Transverse colon (tissue), 4 donors: ENCODE measurements around the gene SLC17A5. TPM values are rescaled to one million over a fixed set of nuclear protein-coding genes. Genes with fewer than 3 reads are reported as not detected.

Experiments
- DNase-seq: peaks from one replicate; pipeline ENCODE4 v3.0.0-alpha.2; 2019
- H3K27ac ChIP-seq, 4 donors: fragments of 200-600 bp; sonication (generic); 2 replicates each; pipeline ENCODE4 v1.5.1; 2016 to 2018; ENCODE audit warnings: inconsistent platforms in 4 of 4
- H3K27me3 ChIP-seq: fragments of 200-600 bp; sonication (generic); 2 replicates; pipeline ENCODE4 v1.5.1; 2017; ENCODE audit warnings: inconsistent platforms
- H3K36me3 ChIP-seq, 4 donors: fragments of 200-600 bp; sonication (generic); 2 replicates each; pipeline ENCODE4 v1.5.1; 2017 to 2019; ENCODE audit warnings: inconsistent platforms in 4 of 4
- H3K4me1 ChIP-seq, 4 donors: fragments of 200-600 bp; sonication (generic); 2 replicates each; pipeline ENCODE4 v1.5.1; 2017 to 2020; ENCODE audit warnings: inconsistent platforms in 4 of 4
- H3K4me3 ChIP-seq, 4 donors: fragments of 200-600 bp; sonication (generic); 1 replicate in 1 of 4; 2 replicates in 3 of 4; pipeline versions ENCODE4 v1.5.1 to v1.6.1; 2017 to 2019; ENCODE audit warnings: inconsistent platforms in 4 of 4
- H3K9me3 ChIP-seq, 2 donors: fragments of 200-600 bp; sonication (generic); 2 replicates each; pipeline ENCODE4 v1.5.1; 2017 to 2019; ENCODE audit warnings: inconsistent platforms in 2 of 2
- EP300 ChIP-seq: sonication (generic); formaldehyde crosslinking; IDR thresholded peaks from one replicate; pipeline ENCODE4 v1.6.1; 2017; ENCODE audit warnings: antibody characterized with exemption, low read depth
- POLR2A ChIP-seq: fragments of 450-650 bp; IDR thresholded peaks from one replicate; pipeline ENCODE4 v1.6.1; 2016; ENCODE audit warnings: antibody characterized with exemption, mild to moderate bottlenecking, moderate library complexity
- POLR2AphosphoS5 ChIP-seq, 3 donors: sonication (generic); formaldehyde crosslinking; IDR thresholded peaks; one replicate each; pipeline ENCODE4 v1.6.1; 2016; ENCODE audit warnings: antibody characterized with exemption in 3 of 3
- WGBS, 2 donors: methylation state at CpG; one replicate each; pipeline ENCODE4 v1.1.5; 2018; ENCODE audit warnings: low coverage in 1 of 2; 5-methylcytosine and 5-hydroxymethylcytosine counted together
- in situ Hi-C, 4 donors: fragments of 200-750 bp; cut with MboI; loops; one replicate each; pipeline versions ENCODE4 v1.15.0 to v1.15.1; 2017; ENCODE audit warnings: low sequenced_read_pairs in 3 of 4, low pct_ligation_motif_present in 1 of 4, low pct_unique_long_range_greater_than_20kb in 1 of 4
- intact Hi-C: fragments of 100-400 bp; cut with DNase I; formaldehyde crosslinking; loops from one replicate; pipeline ENCODE4 v1.15.1; 2023; ENCODE audit warnings: low total_unique reads
- total RNA-seq, 4 donors: library from RNA; depleted of rRNA; stranded (reverse); fragments of >200 nt; gene quantifications; one replicate each; pipeline ENCODE4 v1.1.0, GENCODE V29; 2016
- TF ChIP-seq, protein P1 (sequence below), 5 experiments: fragments of 200-600 bp in 3 of 5; fragments of 450-650 bp in 2 of 5; sonication (generic) in 3 of 5; IDR thresholded peaks; 1 replicate in 2 of 5; 2 replicates in 3 of 5; pipeline ENCODE4 v1.5.1; 2016 to 2017; ENCODE audit warnings: antibody characterized with exemption in 5 of 5, inconsistent platforms in 3 of 5, mild to moderate bottlenecking in 2 of 5, moderate library complexity in 1 of 5

Gene SLC17A5
- total RNA-seq, 4 donors from 2014 or later = 13.7 to 57.3 (median 32.8) TPM

DNA sequence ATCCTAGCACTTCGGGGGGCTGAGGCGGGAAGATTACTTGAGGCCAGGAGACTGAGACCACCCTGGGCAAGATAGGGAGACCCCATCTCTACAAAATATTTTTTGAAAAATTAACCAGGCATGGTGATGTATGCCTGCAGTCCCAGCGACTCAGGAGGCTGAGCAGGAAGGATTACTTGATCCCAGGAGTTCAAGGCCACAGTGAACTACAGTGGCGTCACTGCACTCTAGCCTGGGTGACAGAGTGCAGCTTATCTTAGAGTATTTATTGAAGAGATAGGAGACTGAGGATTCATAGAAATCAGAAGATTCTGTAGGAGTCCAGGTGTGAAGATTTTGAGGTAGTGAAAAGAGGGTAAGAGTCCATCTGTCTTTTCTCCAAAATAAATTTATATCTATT lies 45.0 kb downstream of the SLC17A5 start:
- Histone ChIP-seq H3K4me3 (no peak overlapping the region), H3K36me3 (peaks cover 0 to 17% (median 4%) of the 10 kb centered on the region in 4 donors), H3K9me3 (no peaks in the 10 kb centered on the region), H3K27me3 (no peaks in the 10 kb centered on the region), H3K27ac (no peak overlapping the region), H3K4me1 (peaks cover 0 to 6% (median 2%) of the 10 kb centered on the region in 4 donors)
- WGBS, 2 donors = 91 to 96% methylated on average over 4 of the region's 4 CpGs
- intact Hi-C loops (no loop called here), in situ Hi-C loops (loop anchor here in 3 of 4 donors (10.0 to 25.0 kb wide), 2 partner anchors 94 to 96 kb away; partner anchors contain the start of gene EEF1A1 (in 2 of the 3))
- DNase-seq = no peak
- TF ChIP-seq EP300 = no peak
- no peak for TF ChIP-seq POLR2A

DNA sequence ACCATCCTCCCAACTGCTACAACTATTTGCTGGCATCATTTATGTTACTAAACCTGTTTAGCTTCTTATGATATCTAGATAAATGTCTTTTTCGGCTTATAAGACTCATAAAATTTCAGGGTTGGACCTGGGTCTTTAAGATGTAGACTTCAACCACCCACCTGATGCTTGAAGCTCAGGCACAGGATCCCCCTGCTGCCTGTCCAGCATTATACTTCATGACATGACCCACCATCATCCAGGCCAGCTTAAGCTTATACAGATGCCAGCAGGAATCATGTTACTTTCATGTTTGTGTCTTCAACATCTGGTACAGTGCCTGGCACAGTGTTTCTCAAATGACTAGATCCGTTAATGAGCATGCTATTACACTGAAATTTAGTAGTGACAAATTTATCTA lies 47.4 kb downstream of the SLC17A5 start:
- H3K27me3 ChIP-seq = no peaks in the 10 kb centered on the region
- no peaks in the 10 kb centered on the region for H3K9me3 ChIP-seq
- intact Hi-C loops = no loop called here
- peaks cover 0 to 6% (median 2%) of the 10 kb centered on the region in 4 donors for H3K4me1 ChIP-seq
- H3K4me3 ChIP-seq = no peak overlapping the region
- TF ChIP-seq POLR2AphosphoS5 (IDR thresholded peaks at IDR 0.05) (no peak), POLR2A (no peak), EP300 (no peak)
- no peak overlapping the region for H3K27ac ChIP-seq
- no peak for DNase-seq
- H3K36me3 ChIP-seq = peaks cover 0 to 9% (median 4%) of the 10 kb centered on the region in 4 donors
- 71 to 84% methylated on average over 2 of the region's 2 CpGs for WGBS, 2 donors
- in situ Hi-C loops = loop anchor here in 3 of 4 donors (10.0 to 25.0 kb wide), 2 partner anchors 92 to 94 kb away; partner anchors contain the start of gene EEF1A1 (in 2 of the 3)

DNA sequence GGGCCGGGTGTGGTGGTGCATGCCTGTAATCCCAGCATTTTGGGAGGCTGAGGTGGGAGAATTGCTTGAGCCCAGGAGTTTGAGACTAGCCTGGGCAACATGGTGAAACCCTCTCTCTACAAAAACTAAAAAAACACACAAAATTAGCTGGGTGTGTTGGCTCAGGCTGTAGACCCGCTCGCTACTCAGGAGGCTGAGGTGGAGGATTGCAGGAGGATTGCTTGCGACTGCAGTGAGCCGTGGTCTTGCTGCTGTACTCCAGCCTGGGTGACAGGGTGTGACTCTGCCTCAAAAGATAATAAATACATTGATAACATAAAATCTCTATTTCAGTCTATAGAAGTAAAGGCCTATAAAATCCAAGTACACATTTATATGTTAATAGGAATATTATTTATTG lies 49.3 kb downstream of the SLC17A5 start:
- Histone ChIP-seq H3K27me3 (no peaks in the 10 kb centered on the region), H3K4me3 (no peak overlapping the region), H3K4me1 (peaks cover 0 to 5% (median 0%) of the 10 kb centered on the region in 4 donors), H3K36me3 (peaks cover 0 to 9% (median 4%) of the 10 kb centered on the region in 4 donors), H3K9me3 (no peaks in the 10 kb centered on the region), H3K27ac (no peak overlapping the region)
- DNase-seq = no peak
- TF ChIP-seq POLR2AphosphoS5 (IDR thresholded peaks at IDR 0.05) (no peak), EP300 (no peak), POLR2A (no peak)
- TF ChIP-seq, protein P1, sequence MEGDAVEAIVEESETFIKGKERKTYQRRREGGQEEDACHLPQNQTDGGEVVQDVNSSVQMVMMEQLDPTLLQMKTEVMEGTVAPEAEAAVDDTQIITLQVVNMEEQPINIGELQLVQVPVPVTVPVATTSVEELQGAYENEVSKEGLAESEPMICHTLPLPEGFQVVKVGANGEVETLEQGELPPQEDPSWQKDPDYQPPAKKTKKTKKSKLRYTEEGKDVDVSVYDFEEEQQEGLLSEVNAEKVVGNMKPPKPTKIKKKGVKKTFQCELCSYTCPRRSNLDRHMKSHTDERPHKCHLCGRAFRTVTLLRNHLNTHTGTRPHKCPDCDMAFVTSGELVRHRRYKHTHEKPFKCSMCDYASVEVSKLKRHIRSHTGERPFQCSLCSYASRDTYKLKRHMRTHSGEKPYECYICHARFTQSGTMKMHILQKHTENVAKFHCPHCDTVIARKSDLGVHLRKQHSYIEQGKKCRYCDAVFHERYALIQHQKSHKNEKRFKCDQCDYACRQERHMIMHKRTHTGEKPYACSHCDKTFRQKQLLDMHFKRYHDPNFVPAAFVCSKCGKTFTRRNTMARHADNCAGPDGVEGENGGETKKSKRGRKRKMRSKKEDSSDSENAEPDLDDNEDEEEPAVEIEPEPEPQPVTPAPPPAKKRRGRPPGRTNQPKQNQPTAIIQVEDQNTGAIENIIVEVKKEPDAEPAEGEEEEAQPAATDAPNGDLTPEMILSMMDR (IDR thresholded peaks at IDR 0.05) = no peak
- in situ Hi-C loops (loop anchor here in 3 of 4 donors (10.0 to 25.0 kb wide), 2 partner anchors 90 to 92 kb away; partner anchors contain the start of gene EEF1A1 (in 2 of the 3)), intact Hi-C loops (no loop called here)
- WGBS, 2 donors = 96 to 100% methylated on average over 1 to 5 of the region's 5 CpGs

DNA sequence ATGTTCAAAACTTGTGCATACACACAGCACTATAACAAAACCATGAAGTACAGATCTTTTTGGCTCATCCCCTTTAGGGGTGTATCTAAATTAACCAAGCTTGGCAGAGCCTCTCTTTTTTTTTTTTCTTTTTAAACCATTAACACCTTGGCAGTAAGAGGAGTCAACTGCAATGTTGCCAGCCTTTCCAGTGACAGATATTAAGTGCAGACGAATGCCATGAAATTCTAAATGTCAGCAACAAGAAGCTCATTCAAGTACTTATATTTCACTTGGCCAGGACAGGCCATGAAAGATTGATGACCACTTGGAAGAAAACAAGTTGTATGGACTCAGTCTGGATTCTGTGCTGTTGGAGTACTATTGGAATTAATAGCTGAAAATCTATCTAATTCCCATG lies 49.8 kb downstream of the SLC17A5 start:
- TF ChIP-seq POLR2AphosphoS5 (IDR thresholded peaks at IDR 0.05) (no peak), EP300 (no peak), POLR2A (no peak)
- TF ChIP-seq, protein P1 (IDR thresholded peaks at IDR 0.05) = no peak
- Histone ChIP-seq H3K27ac (no peak overlapping the region), H3K9me3 (no peaks in the 10 kb centered on the region), H3K4me3 (no peak overlapping the region), H3K36me3 (peaks cover 0 to 10% (median 4%) of the 10 kb centered on the region in 4 donors), H3K4me1 (peaks cover 0 to 5% (median 0%) of the 10 kb centered on the region in 4 donors), H3K27me3 (no peaks in the 10 kb centered on the region)
- in situ Hi-C loops (loop anchor here in 3 of 4 donors (10.0 to 25.0 kb wide), 2 partner anchors 89 to 92 kb away; partner anchors contain the start of gene EEF1A1 (in 2 of the 3)), intact Hi-C loops (no loop called here)
- no peak for DNase-seq
- 33 to 72% methylated on average over 1 of the region's 1 CpG for WGBS, 2 donors

DNA sequence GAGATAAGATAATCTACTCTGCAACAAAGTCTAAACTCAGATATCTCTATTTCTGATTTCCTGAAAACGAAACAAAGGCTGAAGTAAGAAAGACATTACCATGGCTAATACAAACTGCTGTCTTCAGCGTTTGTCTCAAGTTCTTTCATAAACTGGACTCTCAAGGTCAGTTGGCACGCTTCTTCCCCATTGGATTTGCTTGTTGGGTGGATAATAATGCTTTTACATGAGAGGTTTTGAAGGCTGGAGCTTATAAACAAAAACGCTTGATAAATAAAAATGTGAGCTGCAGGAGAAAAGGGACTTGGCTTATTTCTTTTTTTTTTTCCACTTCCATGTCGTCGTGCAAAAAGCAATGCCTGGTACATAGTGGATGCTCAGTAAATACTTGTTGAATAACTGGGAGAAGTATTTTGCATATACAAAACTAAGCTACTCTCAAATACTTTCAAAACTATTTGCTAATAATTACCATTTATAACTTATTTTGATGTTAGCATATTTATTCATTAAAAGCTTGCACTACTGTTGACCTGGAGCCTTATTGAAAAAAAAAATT lies 67.3 kb downstream of the SLC17A5 start:
- H3K4me1 ChIP-seq = peaks cover 7 to 25% (median 22%) of the 10 kb centered on the region in 4 donors
- peak overlapping the region; percentile 90 to 93 (median 93) for H3K27ac ChIP-seq
- H3K4me3 ChIP-seq = peak overlapping the region in 1 of 4 donors; percentile 36
- intact Hi-C loops = loop anchor here (10.0 kb wide), 1 partner anchor 62 kb away; the partner anchor contains the start of gene EEF1A1
- H3K9me3 ChIP-seq = no peaks in the 10 kb centered on the region
- TF ChIP-seq POLR2AphosphoS5 (IDR thresholded peaks at IDR 0.05) = no peak
- TF ChIP-seq, protein P1 (IDR thresholded peaks at IDR 0.05) = no peak
- no peak for TF ChIP-seq POLR2A
- TF ChIP-seq EP300 = no peak
- DNase-seq = no peak
- in situ Hi-C loops = no loop called here
- no peaks in the 10 kb centered on the region for H3K27me3 ChIP-seq
- 14 to 23% methylated on average over 6 of the region's 6 CpGs for WGBS, 2 donors
- no peaks in the 10 kb centered on the region for H3K36me3 ChIP-seq
